ENCODE data around the gene APIP.
"Not testable (repeated sequence)": the region's sequence is repeated elsewhere in the genome, so short reads cannot be mapped to it uniquely, and the experiment has no call there.

Gene APIP

DNA sequence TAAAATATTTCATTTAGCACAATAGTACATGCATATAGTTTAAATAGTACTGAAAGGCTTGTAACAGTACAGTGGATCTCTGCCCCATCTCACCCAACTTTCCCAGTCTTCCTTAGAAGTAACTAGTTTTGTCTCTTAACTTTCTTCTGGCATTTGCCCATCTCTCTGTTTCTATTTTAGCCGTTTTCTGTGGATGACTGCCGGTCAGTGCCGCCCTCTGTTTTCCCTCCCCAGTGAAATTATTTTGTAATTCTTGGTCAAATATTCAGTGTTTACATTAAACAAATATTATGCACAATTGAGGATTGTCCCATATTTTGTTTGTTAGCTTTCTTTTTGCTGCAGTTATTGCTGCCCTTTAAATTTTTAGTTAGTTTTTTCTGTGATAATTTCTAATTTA lies 8.5 kb upstream of the APIP start:
- no peak for DNase-seq

DNA sequence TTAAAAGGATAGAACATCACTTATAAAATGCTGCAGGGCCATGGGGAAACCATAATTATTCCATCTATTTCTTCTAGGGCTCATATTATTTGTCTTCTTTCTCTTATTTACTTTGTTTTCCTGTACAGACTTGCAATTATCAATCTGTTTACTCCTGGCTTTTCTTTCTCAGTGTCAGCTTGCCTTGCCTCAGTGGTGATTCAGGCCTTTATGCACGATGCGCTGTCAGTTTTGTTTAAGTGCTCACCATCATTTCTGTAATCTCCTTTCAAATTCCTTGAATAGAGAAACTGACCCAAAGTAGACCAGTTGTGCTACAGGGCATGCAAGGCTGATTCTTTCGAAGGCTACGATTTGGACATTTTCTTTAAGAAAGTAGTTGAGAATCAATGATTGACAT lies 5.0 kb upstream of the APIP start:
- no peak for DNase-seq

DNA sequence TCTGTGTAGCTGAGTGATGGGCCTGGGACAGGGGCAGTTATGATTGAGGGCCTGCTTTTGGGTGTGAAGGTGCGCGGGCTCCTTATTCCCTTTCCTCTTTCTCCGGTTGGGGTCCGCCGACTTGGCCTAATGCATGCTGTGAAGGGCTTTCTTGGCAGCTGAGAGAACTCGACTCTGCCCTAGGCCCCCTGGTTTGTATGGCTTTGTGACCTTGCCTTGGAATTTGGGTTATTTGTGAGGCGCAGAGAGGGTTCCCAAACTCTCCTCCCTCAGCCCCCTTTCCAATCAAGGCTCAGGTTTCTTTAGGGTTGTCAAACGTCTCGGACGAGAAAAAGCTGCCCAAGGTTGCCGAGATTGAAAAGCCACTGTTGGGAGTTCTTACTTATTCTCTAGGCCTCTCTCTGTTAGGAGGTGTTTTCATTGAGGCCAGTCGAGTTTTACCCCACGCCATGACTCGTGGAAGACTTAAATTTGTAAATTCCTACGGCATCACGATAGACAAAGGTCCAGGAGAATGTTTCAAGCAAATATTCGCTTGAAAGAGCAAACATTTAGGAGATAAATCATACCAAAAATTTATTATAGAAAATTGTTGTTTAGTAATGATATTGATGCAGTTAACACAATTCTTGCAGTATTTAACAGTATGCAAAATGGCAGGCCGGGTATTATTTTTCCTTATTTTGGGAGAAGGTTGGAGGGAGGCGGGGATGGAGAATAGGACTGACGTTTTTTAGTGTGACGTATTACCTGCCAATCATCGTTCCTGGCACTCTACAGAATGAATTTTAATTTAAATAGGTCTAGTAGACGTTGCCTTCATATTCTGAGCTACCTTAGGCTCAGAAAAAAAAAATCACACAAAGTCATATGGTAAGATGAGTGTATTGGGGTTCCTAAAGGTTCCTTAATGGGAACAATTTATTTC lies 928 bp upstream of the APIP start:
- no peak for DNase-seq

DNA sequence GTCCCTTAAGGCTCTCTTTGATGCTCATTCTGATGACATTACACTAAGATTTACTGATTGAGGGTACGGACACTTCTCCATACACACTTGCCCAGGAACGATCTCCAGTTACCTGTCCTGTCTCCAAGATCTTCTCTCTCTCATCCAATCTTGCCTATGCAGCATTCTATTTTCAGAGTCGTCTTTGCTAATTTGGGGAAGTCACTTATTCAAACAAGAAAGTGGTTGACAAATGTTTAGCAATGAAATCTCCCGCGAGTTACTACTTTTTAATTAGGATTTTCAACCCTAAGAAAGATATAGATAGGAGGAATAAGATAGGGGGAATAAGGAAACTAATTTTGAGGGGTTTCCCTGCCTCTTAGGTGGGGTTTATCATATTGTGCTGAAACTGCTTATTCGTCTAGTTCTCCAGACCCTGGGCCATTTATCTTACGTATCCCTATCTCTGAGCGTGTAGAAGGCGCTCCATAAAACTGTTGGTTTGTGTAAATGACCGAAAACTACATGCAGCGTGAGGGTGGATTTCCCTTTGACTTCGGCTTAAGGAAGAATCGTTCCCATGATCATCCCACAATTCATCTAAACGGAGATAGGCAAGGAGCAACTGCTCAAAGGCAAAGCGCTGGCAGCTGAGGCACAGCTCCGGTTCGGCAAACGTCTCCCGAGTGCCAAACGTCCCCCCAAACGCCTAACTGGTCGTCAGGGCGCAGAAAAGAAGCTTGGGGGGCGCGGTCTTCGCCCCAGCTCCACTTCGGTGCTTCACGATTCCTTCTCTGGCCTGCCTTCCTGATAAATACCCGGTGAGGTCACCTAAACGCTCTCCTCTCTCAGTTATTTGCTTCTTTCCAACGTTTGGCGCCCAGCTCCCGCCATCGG lies 804 bp downstream of the APIP start:
- DNase-seq = no peak

DNA sequence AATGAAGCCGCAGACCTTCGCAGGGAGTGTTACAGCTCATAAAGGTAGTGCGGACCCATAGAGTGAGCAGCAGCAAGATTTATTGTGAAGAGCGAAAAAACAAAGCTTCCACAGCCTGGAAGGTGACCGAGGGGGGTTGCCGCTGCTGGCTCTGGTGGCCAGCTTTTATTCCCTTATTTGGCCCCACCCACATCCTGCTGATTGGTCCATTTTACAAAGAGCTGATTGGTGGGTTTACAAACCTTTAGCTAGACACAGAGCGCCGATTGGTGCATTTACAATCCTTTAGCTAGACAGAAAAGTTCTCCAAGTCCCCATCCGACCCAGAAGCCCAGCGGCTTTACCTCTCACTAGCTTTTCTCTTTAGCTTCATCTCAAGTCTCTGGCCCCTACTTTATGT lies 2.6 kb downstream of the APIP start:
- not testable (repeated sequence) for DNase-seq

DNA sequence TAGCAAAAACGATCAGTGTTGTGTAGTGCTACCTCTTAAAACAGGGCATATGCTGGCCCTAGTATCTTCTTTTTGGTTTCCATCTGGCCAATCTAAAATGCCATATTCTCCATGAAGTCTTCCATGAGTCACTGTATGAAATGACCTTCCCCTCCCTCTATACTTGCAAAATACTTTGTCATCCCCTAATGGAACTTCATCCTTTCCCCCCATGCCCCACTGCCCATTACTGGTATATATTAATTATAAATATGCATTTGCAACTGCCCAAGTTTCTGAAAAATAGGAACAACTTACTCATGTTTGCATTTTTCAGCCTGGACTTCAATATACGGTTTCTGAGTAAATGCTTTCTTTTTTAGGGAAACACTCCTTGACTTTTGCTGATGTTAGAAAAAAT lies 4.5 kb downstream of the APIP start:
- DNase-seq = no peak

DNA sequence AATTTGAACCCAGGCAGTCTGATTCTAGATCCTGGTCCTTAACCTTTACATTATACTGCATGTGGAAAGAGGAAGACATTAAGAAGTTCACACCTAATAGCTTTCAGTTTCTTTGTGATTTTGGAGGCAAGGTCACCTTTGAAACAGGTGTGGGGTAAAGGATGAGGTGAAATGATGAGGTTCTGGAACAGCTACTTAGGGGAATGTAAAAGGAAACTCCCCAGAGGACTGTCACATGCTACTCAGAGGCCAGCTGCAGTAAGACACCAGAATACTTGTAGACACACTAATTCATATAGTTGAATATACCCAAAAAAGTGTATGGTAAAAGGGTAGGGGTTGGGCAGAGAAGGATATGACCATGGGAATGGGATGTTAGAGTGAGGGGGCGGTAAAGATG lies 5.4 kb downstream of the APIP start:
- no peak for DNase-seq

DNA sequence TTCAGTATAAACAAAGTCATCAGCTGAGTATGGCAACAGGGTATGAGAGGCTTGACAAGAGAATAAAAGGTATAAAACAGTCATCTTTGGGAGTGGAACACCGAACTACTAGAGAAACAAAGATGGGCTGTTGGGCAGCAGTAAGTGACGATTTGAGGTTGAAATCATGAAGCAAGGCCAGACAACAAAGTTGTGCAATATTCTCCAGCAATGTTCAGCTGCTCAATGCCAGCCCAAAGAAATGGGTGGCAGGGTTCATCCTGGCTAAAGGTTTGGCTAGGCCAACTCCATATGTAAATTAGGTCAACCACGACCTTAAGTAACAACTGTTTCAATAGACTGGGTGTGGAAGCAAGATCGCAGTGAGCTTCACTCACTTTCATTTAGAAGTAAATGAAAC lies 6.2 kb downstream of the APIP start:
- no peak for DNase-seq

DNA sequence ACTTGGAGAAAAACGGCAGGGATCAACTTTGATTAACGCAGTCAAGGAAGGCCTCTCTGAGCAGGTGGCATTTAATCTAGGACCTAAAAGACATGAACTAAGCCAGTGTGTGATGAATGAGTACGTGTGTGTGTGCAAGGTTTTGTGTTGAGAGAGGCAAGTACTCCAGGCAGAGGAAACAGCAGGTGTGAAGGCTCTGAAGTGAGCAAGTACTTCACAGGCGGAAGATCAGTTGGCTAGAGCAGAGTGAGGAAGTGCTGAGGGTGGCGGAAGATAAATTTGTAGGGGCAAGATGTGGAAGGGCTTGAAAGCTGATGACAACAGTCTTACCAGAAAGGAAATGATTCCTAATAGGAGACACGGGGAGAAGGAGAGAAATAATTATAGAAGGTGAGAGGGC lies 6.8 kb downstream of the APIP start:
- no peak for DNase-seq

DNA sequence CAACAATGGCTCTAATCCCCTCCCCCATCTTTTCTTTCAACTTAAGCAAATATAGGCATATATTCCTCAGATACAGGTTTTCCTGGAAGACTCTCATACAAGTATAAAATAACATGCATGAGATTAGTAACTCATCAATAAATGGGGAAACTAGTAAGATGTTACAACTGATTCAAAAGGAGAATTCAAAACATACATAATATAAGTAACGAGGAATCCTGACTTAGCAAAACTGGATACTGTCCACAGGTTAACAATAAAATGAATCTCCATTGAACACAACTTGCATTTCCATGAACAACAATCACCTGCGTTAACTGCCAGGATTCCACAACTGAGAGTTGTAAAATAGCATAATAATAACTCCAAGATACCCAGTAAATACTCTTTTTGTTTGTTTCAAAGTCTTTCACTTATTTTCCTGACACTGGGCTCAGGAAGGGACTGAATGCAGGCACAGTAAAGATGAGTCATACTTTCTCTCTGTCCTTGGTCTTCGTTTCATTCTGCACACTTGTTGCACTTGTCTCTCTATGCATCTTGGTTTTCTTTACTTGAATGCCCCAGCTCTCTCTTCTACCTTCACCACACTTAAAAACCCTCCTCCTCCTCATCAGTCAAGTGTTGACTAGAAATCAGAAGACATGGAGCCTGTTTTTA lies 8.1 kb downstream of the APIP start:
- no peak for DNase-seq

DNA sequence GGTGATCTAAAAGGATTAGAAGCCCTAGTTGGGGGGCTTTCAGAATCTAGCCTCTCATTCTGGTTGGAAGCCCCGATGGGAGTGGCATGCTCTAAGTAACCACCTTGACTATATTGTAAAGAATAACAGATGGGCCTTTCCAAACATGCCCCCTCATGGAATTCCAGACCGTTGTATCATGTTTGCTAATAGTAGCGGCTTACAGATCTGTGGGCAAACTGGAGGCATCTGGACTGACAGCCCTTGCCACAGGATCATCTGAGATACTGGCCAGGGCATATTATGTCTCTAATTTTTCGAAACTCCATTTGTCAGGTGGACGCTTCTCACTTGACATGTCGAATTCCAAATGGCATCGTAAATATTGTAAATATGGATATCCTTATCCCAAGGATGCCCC lies 10.5 kb downstream of the APIP start:
- no peak for DNase-seq

DNA sequence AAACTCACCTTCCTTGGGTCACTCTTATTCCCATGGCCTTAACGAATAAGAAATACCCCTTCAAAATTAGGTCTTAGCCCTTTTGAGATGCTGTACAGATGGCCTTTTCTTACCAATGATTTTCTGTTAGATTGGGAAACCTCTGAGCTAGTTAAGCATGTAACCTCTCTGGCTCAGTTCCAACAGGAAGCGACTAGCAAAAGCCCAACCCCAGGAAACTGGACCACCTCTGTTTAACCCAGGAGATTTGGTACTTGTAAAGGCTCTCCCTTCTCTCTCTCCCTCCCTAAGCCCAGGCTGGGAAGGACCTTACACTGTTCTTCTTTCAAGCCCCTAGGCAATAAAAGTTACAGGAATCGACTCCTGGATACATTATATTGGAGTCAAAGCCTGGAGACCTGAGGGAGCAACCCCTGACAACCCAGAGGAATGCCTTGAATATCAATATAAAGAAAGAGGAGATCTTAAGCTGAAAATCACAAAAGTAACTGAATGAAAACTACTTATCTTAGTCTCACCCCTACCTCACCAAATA lies 11.7 kb downstream of the APIP start:
- no peak for DNase-seq

DNA sequence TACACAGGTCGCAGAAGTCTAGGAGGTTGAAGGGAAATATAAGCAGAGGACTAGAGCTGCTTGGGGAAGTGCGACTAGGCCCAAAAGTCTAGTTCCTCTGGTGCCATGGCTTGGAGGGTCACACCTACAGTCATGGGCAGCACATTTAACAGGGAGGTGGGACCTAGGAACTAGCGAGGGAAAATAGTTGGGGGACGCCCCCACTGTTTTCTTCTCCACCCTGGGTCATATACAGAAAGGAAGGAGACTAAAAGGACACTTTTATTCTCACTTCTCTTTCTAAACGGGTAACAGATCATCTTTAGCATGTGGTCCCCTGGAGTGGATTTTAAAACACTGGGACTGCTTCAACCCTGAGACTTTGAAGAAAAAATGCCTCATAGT lies 16.6 kb downstream of the APIP start:
- DNase-seq = no peak

DNA sequence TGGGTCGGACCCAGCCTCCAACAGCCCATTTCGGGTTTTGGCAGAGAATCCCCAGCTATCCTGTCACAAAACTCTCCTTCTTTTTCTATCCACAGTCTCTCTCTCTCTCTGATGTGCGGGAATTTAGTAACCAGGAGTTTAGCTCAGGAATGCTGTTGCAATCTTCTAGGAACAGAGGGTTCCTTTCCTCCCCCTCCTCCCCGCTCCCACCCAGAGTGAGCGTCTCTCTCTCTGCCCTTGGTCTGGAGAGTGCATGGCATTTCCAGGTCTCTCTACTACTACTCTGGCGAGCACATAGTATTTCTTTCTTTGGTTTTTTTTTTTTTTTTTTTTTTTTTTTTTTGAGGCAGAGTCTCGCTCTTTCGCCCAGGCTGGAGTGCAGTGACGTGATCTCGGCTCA lies 17.7 kb downstream of the APIP start:
- DNase-seq = no peak

DNA sequence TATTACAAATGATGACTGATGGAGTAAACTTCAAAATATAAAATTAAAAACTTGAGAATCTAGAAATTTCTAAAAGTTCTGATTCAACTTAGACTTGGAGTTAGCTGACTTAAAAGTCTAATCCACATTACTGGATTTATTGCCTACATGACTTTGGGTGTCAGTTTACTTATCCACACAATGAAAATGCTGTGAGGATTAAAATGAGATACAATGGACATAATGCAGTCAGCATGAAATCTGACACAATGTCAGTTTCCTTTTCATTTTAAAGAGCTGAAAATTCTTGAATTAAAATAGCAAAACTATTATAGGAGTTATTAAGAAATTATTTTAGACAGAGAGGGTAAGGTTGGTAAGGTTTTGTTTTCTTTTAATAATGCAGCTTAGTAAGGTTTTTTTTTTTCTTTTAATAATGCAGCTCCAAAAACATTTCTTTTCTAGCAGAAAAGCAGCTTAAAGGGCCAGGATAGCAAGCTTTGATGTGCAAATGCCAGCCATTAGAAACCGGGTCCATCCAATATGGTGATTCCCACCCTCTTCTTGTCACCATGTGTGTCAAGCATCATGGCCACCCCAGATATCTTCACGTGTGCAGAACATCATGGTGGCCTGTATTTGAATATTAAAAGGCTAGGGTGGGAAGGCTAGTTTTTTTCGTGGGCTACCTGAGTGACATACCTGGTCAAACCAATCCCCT lies 18.9 kb downstream of the APIP start:
- no peak for DNase-seq

DNA sequence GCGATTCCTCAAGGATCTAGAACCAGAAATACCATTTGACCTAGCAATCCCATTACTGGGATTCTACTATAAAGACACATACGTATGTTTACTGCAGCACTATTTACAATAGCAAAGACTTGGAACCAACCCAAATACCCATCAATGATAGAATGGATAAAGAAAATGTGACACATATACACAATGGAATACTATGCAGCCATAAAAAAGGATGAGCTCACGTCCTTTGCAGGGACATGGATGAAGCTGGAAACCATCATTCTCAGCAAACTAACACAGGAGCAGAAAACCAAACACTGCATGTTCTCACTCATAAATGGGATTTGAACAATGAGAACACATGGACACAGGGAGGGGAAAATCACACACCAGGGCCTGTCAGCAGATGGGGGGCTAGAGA lies 20.0 kb downstream of the APIP start:
- not testable (repeated sequence) for DNase-seq

DNA sequence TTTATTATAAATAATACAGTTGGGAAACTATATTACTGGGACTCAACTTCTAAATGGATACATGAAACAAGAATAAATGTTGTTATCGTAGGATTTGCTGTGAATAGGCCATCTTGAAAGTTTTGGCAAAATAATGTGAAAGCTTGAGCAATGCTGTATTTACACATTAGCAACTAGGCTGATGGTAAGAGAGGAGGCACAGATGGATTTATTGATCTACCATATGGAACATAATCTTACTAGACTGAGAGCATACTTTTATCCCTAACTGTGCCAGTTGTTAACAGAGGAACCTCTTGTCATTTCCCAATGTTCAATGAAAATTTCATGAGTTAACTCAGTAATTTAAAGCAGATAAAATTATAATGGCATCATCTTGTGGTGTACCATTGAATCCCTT lies 22.8 kb downstream of the APIP start:
- no peak for DNase-seq

DNA sequence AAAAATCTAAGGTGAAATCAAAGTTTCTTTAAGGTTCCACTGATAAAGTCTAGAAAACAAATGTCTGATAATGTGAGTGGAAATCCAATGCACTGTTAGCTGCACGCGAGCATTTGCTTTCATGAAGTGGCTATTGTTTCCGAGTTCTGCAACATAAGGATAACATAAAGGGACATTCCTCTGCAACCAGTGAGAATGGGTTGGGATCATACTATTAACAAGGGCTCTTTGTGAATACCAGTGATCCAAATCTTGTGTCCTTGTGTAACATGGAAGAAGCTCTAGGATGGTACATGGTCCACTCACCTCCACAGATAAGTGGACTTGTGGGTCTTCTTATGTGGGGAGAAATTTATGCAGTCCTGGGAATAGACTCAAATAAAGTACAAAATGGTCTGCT lies 24.6 kb downstream of the APIP start:
- DNase-seq = no peak

DNA sequence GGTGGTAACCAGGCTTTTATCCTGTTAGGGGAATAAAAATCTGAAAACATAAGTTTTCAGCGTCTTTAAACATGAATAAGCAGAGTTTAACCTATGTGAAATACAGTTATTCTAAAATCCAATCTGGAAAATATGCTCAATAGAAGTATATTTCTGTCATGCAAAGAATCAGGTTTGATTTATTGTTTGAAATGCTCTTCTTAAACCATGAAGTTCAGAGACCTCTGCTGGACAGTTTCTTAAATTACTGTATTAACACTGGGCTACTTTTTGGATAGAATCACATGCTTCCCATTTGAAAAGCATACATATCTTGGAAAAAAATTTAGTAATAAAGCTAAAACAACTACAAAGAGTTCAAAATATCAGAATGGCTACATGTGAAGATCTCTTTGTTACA lies 25.4 kb downstream of the APIP start:
- DNase-seq = no peak

DNA sequence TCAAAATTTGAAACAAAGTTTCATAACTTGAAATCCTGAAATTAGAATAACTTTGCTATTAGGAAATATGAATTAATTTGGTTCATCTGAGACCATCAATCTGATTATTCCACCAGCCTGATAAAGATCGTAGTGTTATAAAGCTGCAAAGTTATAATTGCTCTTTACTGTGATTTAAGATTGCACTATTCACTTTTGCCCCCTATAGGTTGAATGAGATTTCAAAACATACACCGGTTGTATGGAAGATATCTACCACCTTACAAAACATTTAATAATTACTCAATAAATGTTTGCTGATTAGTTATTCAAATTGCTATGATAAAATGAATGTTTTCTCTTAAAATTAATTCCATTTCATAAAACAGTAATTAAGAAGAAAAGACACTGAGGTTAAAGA lies 26.1 kb downstream of the APIP start:
- DNase-seq = no peak

DNA sequence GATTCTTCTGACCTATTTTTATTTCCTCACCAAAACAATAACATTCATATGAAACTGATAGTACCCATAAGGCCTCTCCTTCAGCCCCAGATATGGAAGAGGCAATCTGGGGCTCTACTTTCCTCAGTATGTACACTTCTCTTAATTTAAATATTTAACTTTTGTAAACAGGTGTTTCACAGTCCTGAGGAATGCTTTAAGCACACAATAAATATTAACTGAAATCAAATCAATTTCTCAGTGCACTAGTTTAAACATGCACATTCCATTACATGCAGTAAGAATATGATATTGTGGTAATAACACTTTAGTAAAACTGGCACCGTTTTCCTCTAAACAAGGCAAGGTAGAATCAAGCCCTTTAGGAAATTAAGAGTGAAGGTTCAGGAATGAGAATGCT lies 28.9 kb downstream of the APIP start:
- DNase-seq = no peak

DNA sequence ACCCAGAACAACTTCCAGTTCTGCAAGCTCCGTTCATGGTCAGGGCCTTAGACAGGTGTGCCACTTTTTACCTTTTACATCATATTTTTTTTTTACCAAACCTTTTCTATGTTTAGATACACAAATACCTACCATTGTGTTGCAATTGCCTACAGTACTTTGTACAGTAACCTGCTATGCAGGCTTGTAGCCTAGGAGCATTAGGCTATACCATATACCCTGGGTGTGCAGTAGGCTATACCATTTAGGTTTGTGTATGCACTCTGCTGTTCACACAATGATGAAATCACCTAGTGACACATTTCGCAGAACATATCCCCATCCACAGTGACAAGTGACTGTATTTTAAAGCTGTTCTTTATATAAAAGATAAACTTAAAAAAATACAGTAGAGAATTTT lies 29.6 kb downstream of the APIP start:
- no peak for DNase-seq

DNA sequence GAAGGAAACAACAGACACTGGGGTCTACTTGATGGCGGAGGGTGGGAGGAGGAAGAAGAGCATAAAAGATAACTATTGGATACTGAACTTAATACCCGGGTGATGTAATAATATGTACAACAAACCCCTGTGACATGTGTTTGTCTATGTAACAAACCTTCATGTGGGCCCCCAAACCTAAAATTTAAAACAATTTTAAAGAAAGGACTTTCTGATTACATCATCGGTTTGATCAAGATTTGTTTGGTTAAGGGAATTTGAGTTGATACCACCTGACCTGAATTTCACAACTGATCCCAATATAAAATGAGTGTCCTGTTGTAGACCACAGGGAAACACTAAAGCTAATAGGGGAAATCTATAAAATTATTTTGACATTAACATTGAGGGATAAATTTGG lies 34.3 kb downstream of the APIP start:
- no peak for DNase-seq

Data from islet precursor cell (in vitro differentiated cells).